Activated naive CD8-positive, alpha-beta T cell (primary cell): ENCODE data around the gene UBE3D.
"Not testable (repeated sequence)": the region's sequence is repeated elsewhere in the genome, so short reads cannot be mapped to it uniquely, and the experiment has no call there.

Source experiments
- H3K27ac Mint-ChIP-seq: one replicate; pipeline ENCODE4 v1.8.0; 2021; ENCODE audit warnings: mixed read lengths
- H3K27me3 Mint-ChIP-seq: one replicate; pipeline ENCODE4 v1.8.0; 2021; ENCODE audit warnings: mixed read lengths
- H3K36me3 Mint-ChIP-seq: one replicate; pipeline ENCODE4 v1.8.0; 2021; ENCODE audit warnings: mixed read lengths
- H3K4me1 Mint-ChIP-seq: one replicate; pipeline ENCODE4 v1.8.0; 2021; ENCODE audit warnings: low read depth, mixed read lengths
- H3K4me3 Mint-ChIP-seq: one replicate; pipeline ENCODE4 v1.8.0; 2021; ENCODE audit warnings: mild to moderate bottlenecking, mixed read lengths
- H3K9me3 Mint-ChIP-seq: one replicate; pipeline ENCODE4 v1.8.0; 2021; ENCODE audit warnings: low read depth, mixed read lengths

Gene UBE3D

DNA sequence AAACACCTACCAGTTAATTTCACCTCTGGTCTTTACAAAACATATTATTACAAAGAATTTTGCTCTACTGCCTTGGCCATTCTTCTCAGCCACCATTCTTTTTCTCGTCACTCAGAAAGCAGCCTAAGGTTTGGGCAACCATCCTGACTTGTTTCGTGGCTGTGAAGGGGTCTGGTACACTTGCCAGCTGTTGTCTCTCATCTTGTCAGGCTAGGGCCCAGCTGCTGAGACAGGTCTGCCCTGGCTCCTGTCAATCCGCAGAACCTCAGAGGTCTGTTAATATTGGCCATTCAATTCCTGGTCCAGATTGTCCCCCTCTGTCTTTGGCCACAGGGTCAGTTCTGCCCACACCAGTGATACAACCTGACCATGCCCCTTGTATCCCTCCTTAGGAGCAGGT, 197.7 kb downstream of the UBE3D start:
- no peaks in the 10 kb centered on the region for H3K27me3 Mint-ChIP-seq
- no peaks in the 10 kb centered on the region for H3K4me1 Mint-ChIP-seq
- H3K4me3 Mint-ChIP-seq = no peak overlapping the region
- H3K27ac Mint-ChIP-seq = no peak overlapping the region
- H3K36me3 Mint-ChIP-seq = no peaks in the 10 kb centered on the region
- H3K9me3 Mint-ChIP-seq = peaks cover 11% of the 10 kb centered on the region

DNA sequence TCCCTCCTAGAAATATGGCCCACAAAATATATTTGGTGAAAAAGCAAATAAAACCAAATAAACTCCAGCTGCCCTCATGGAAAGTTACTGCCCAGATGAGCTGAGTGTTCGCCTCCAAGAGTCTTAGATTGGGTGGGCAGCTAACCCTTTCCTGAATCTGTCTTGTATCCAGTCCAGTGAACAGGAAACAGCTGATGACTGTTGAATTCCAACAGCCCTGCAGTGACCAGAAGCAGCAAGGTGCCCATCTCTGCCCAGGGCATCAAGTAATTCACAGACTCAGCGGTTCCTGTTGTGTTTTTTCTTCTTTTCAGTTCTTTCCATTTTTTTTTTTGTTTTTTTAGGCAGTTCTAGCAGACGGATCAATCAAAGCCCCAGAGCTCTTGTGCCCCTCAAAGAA, 199.2 kb downstream of the UBE3D start:
- Mint-ChIP-seq H3K27ac (no peak overlapping the region), H3K36me3 (no peaks in the 10 kb centered on the region), H3K27me3 (no peaks in the 10 kb centered on the region), H3K4me1 (no peaks in the 10 kb centered on the region), H3K9me3 (peaks cover 11% of the 10 kb centered on the region), H3K4me3 (no peak overlapping the region)

DNA sequence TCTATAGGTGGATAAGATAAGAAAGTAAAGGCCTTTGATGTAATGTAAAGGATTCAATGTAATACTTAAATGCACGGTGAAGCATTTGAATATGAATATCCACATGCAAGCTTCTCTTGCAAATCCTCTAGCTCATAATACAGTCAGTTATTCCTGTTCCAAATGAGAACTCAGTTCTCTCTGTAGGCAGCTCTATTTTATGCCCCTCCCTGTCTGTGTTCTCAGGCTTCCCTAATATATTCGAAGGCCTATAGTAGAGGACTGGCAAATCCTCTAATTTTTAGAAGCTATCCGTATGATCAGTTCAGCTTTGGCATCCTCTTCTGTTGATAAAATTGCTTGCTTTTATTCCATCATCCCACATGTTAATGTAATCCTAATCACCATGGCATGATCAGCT, 200.2 kb downstream of the UBE3D start:
- no peaks in the 10 kb centered on the region for H3K27me3 Mint-ChIP-seq
- H3K4me3 Mint-ChIP-seq = no peak overlapping the region
- no peaks in the 10 kb centered on the region for H3K4me1 Mint-ChIP-seq
- peaks cover 11% of the 10 kb centered on the region for H3K9me3 Mint-ChIP-seq
- H3K27ac Mint-ChIP-seq = no peak overlapping the region
- no peaks in the 10 kb centered on the region for H3K36me3 Mint-ChIP-seq

DNA sequence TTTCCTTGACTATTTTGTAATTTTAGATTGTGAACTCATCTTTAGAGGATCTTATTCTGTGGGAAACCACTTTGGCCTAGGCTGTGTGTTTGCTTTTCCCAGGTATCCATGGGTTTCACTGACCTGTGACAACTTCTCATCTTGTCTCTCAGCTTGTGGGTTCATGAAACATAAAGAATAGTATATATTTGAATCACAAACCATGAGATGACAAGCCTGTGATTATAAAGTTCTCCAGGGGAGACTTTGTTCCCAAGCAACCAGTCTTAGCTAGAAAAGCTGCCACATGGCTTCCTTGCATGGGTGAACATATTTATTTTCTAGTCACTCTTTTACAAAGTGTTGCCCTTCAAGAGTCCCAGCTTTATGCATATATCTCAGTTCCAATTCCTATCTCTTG, 201.9 kb downstream of the UBE3D start:
- Mint-ChIP-seq H3K27me3 (no peaks in the 10 kb centered on the region), H3K27ac (no peak overlapping the region), H3K4me3 (no peak overlapping the region), H3K36me3 (no peaks in the 10 kb centered on the region), H3K4me1 (no peaks in the 10 kb centered on the region), H3K9me3 (peaks cover 11% of the 10 kb centered on the region)

DNA sequence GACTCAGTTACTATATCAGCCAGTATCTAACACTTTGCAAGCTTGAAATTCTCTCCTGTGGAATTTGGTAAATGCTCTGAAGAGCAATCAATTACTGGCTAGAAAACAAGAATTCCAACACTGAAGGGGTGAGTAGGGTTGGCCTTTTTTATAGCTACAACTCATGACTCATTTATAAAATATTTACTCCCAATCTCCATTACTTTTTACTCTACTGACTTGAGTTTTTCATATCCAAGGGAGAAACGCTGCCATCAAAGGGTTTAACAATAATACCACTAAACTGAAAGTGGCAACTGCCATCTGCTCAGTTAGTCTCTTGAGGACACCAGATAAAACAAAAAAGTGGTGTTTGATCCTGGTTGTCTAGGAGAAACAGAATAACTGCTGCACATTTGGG, 203.1 kb downstream of the UBE3D start:
- H3K27ac Mint-ChIP-seq = no peak overlapping the region
- no peaks in the 10 kb centered on the region for H3K36me3 Mint-ChIP-seq
- no peaks in the 10 kb centered on the region for H3K4me1 Mint-ChIP-seq
- H3K27me3 Mint-ChIP-seq = no peaks in the 10 kb centered on the region
- H3K4me3 Mint-ChIP-seq = no peak overlapping the region
- peaks cover 11% of the 10 kb centered on the region for H3K9me3 Mint-ChIP-seq

DNA sequence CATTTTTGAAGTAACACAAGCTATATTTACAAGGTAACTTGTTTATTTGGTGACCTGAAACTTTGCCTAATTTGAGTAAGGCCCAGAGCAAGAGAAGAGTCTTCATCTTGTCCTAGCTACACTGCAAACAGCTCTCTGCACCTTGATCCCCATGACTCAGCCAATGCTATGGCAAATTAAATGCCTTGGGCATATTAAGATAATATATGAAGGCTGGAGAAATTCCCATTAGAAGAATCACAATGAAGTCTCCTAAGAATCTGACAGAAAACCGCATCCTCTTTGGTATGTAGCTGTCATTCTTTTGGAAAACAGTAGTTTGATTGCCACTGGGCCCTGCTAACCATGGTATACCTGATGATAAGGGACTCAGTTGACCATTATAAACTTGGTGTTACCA, 204.5 kb downstream of the UBE3D start:
- Mint-ChIP-seq H3K9me3 (peaks cover 11% of the 10 kb centered on the region), H3K4me3 (no peak overlapping the region), H3K27me3 (no peaks in the 10 kb centered on the region), H3K36me3 (no peaks in the 10 kb centered on the region), H3K4me1 (no peaks in the 10 kb centered on the region), H3K27ac (no peak overlapping the region)

DNA sequence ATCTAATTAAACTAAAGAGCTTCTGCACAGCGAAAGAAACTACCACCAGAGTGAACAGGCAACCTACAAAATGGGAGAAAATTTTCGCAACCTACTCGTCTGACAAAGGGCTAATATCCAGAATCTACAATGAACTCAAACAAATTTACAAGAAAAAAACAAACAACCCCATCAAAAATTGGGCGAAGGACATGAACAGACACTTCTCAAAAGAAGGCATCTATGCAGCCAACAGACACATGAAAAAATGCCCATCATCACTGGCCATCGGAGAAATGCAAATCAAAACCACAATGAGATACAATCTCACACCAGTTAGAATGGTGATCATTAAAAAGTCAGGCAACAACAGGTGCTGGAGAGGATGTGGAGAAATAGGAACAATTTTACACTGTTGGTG, 209.6 kb downstream of the UBE3D start:
- not testable (repeated sequence) for H3K4me1 Mint-ChIP-seq, H3K27ac Mint-ChIP-seq, H3K36me3 Mint-ChIP-seq, H3K4me3 Mint-ChIP-seq, H3K27me3 Mint-ChIP-seq
- H3K9me3 Mint-ChIP-seq = peaks cover 13% of the 10 kb centered on the region

DNA sequence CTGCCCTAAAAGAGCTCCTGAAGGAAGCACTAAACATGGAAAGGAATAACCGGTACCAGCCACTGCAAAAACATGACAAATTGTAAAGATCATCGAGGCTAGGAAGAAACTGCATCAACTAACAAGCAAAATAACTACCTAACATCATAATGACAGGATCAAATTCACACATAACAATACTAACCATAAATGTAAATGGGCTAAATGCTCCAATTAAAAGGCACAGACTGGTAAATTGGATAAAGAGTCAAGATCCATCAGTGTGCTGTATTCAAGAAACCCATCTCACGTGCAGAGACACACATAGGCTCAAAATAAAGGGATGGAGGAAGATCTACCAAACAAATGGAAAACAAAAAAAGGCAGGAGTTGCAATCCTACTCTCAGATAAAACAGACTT, 212.7 kb downstream of the UBE3D start:
- H3K4me1 Mint-ChIP-seq, H3K27me3 Mint-ChIP-seq, H3K27ac Mint-ChIP-seq, H3K36me3 Mint-ChIP-seq, H3K4me3 Mint-ChIP-seq: not testable (repeated sequence)
- H3K9me3 Mint-ChIP-seq = peaks cover 15% of the 10 kb centered on the region

DNA sequence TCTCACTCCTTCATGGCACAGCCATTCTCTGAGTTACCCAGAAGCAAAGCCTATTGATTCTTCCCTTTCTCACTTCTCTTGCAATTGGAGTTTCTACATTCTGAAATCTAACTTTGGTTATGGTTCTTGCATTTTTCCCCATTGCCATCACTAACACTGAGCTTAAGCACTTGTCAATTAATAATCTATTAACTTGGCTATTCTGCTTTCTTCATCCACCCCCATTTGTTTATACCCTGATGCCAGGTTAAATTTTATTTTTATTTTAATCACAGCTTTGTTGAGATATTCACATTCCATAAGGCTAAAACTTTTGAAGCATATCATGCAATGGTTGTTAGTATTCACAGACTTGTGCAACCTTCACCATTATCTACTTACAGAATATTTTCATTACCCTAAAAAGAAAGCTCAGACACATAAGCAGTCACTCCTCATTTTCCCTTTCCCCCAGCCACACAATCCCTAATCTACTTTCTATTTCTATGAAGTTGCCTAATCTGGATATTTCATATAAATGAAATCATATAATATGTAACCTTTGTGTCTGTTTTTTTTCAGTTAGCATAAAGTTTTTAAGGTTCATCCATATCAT, 222.3 kb downstream of the UBE3D start:
- no peak overlapping the region for H3K4me3 Mint-ChIP-seq
- no peaks in the 10 kb centered on the region for H3K9me3 Mint-ChIP-seq
- H3K27ac Mint-ChIP-seq = no peak overlapping the region
- H3K4me1 Mint-ChIP-seq = no peaks in the 10 kb centered on the region
- H3K36me3 Mint-ChIP-seq = no peaks in the 10 kb centered on the region
- no peaks in the 10 kb centered on the region for H3K27me3 Mint-ChIP-seq

DNA sequence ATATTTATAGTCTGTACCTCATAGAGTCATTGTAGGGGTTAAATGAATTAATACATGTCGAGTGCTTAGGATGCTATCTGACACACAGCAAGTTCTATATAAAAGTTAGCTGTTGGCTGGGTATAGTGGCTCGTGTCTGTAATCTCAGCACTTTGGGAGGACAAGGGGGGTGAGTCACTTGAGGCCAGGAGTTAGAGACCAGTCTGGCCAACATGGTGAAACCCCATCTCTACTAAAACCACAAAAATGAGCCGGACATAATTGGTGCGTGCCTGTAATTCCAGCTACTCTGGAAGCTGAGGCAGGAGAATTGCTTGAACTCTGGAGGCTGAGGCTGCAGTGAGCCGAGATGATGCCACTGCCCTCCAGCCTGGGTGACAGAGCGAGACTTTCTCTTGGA, 222.9 kb downstream of the UBE3D start:
- no peaks in the 10 kb centered on the region for H3K27me3 Mint-ChIP-seq
- H3K27ac Mint-ChIP-seq = no peak overlapping the region
- H3K36me3 Mint-ChIP-seq = no peaks in the 10 kb centered on the region
- H3K4me1 Mint-ChIP-seq = no peaks in the 10 kb centered on the region
- H3K9me3 Mint-ChIP-seq = no peaks in the 10 kb centered on the region
- H3K4me3 Mint-ChIP-seq = no peak overlapping the region
